Epithelial cell of proximal tubule (primary cell): ENCODE measurements around the gene OTOS. TPM values are rescaled to one million over a fixed set of nuclear protein-coding genes. Genes with fewer than 3 reads are reported as not detected.

Experiments used
- DNase-seq: peaks from one replicate; pipeline ENCODE4 v3.0.0-alpha.2; 2011; ENCODE audit warnings: low read depth
- H3K4me3 ChIP-seq: 2 replicates; pipeline ENCODE4 v1.5.1; 2011; ENCODE audit warnings: low read depth, mild to moderate bottlenecking, low read length
- CTCF ChIP-seq: conservative IDR thresholded peaks from 2 replicates; pipeline ENCODE4 v1.5.1; 2012; ENCODE audit warnings: low read depth, mild to moderate bottlenecking, low read length
- total RNA-seq: library from RNA; depleted of rRNA; stranded (reverse); fragments of >200 nt; gene quantifications from 2 replicates; pipeline ENCODE4 v1.2.3, GENCODE V29; 2015

OTOS gene
- total RNA-seq, 1 donor from 2014 or later, result not detected

GRCh38 chr2:240168041-240168440 lies 27.6 kb upstream of the OTOS start:
- H3K4me3 ChIP-seq, result no peak overlapping the region
- TF ChIP-seq CTCF, result no peak
- no peak for DNase-seq

- H3K4me3 ChIP-seq, result no peak overlapping the region
- DNase-seq, result no peak
- no peak for TF ChIP-seq CTCF
Measured at GRCh38 chr2:240167588-240167880, 27.1 kb upstream of the OTOS start.

- DNase-seq, result no peak
- no peak for TF ChIP-seq CTCF
- H3K4me3 ChIP-seq, result no peak overlapping the region
Measured at GRCh38 chr2:240166761-240167587, 26.5 kb upstream of the OTOS start.

GRCh38 chr2:240166191-240166590 lies 25.7 kb upstream of the OTOS start:
- TF ChIP-seq CTCF, result no peak
- no peak for DNase-seq
- H3K4me3 ChIP-seq, result no peak overlapping the region

- TF ChIP-seq CTCF, result no peak
- no peak for DNase-seq
- no peak overlapping the region for H3K4me3 ChIP-seq
Measured at GRCh38 chr2:240165661-240166060, 25.2 kb upstream of the OTOS start.

GRCh38 chr2:240165034-240165433 lies 24.6 kb upstream of the OTOS start:
- DNase-seq, result no peak
- no peak for TF ChIP-seq CTCF
- no peak overlapping the region for H3K4me3 ChIP-seq

GRCh38 chr2:240164586-240164985 lies 24.1 kb upstream of the OTOS start:
- DNase-seq, result no peak
- no peak for TF ChIP-seq CTCF
- no peak overlapping the region for H3K4me3 ChIP-seq
